HG02938 (cell line): ENCODE data around the gene MN1.
"Not testable (repeated sequence)": the region's sequence is repeated elsewhere in the genome, so short reads cannot be mapped to it uniquely, and the experiment has no call there.

Experiments
- ATAC-seq: cut with Tn5 transposase; IDR thresholded peaks from one replicate; pipeline ENCODE4 v1.9.1; 2021; ENCODE audit warnings: mild to moderate bottlenecking, moderate library complexity; ENCODE audit not compliant: unreplicated experiment

MN1 gene

DNA sequence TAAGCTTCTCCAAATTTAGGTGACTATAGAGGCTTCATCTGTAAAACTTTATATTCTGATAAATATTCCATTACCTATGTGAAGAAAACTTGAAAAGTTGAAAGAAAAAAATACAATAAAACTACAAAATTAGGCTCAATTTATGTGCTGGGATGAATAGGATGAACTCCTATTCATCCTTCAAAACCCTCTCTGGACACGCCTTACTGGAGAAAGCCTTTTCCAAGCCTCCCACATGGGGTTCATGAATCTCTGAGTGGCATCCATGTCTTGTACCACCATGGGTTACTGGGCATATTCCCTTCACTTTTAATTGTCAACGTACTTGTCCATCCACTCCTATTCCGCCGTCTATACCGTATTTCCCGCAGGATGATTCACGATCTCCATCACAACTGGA, 55.7 kb downstream of the MN1 start:
- ATAC-seq, result no peak

DNA sequence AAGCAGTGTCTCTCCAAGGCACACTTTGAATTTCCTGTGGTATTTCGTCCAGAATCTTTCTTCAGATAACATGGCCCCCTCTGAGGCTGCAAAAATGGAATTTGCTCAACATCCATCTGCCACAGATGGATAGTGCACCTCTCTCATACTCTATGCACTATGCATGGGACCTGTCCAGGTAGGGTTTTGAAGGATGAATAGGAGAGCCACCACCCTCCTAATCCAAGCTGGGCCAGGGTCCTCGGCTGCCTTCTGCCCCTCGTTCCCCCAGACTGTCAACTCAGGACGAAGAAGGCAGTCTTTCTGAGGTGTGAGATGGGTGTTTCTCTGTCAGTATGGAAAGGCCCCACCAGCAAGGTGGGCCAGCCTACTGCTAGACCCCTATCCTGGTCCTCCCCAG, 56.4 kb downstream of the MN1 start:
- no peak for ATAC-seq

DNA sequence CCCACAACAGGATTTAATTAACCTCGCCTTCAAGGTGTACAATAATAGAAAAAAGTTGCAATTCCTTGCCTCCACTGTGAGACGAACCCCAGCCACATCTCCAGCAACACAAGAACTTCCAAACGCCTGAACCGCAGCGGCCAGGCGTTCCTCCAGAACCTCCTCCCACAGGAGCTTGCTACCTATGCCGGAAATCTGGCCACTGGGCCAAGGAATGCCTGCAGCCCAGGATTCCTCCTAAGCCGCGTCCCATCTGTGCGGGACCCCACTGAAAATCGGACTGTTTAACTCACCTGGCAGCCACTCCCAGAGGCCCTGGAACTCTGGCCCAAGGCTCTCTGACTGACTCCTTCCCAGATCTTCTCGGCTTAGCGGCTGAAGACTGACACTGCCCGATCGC, 57.5 kb downstream of the MN1 start:
- ATAC-seq, result not testable (repeated sequence)

DNA sequence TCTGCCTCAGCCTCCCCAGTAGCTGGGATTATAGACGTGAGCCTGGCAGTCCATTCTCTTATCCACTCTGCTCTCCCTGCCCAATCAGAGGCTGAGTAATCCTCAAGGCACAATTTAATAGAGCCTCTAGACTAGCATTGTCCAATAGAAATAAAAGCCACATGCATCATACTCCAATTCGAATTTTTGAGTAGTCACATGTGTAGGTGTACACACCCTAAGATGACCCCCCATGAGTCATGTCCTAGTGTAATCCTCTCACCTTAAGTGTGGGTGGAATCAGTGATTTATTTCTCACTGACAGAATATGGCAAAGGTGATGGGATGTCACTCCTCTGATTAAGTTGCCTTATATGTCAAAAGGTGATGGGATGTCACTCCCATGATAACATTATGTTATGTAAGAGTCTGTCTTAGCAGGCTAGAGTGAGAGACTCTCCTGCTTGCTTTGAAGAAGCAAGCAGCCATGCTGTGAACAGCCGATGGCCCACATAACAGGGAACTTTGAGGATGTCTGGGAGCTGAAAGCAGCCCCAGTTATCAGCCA, 61.3 kb downstream of the MN1 start:
- no peak for ATAC-seq

DNA sequence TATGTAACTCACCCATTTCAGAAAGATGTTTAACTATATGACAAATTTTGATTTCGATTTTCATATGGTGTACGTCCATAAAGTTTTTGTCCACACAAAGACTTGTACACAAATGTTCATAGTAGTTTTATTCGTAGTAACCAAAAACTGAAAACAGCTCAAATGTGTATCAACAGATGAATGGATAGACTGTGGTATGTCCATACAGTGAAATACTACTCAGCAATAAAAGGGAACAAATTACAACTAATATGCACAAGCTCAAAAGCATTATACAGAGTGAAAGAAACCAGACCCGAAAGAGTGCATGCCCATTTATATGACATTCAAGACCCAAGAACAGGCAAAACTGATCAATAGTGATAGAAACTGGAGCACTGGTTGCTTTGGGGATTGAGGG, 64.0 kb downstream of the MN1 start:
- ATAC-seq, result no peak

DNA sequence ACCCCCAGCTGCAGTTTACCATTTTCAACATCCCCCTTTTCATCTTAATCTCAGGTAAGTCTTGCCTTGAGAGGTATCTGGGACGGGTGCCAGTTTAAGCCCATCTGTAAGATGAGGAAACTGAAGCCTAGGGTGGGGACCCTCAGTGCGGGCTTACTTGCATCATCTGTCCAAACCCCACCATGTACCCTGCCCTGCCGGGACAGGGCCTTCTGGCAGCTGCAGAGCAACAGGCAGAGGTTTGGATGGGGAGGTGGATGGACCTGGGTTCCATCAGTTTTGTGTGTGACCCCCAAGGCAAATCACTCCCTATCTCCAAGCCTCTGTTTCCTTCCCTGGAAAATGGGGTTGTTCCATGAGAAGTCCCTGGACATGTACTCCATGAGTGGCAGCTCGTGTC, 67.5 kb downstream of the MN1 start:
- ATAC-seq, result no peak

DNA sequence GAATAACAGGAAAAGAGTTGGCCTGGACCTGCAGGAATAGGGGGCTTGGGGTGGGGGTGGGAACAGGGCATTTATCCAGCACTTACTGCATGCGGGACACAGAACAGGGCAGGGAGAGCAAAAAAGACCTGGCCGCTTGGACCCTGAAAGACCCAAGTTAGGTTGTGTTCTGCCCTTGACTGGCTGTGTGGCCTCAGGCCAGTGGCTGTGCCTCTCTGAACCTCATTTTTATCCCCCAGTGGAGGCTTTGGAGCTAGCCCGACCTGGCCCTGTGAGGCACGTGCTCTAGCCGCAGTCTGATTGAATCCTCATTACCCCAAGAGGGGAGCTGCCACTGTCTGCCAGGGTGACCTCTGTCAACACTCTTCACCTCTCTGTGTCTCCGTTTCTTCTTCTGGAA, 68.7 kb downstream of the MN1 start:
- no peak for ATAC-seq

DNA sequence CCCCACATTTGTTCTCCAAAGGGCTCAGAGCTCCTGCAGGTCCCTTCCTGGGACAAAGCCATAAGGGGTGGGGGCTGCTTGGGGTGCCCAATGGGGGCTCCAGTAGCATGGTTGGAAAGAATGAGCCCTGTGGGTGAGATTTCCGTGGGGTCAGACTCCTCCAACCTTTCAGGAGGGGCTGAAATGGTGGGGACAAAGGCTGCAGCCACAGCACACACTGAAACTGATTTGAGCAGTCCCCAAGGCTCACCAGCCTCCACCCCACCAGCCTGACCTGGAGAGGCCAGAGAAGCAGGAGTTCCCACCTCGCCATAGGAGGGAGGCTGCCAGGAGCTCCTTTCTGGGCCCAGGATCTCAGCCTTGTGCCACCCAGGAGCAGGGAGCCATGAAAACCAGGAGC, 69.2 kb downstream of the MN1 start:
- no peak for ATAC-seq

DNA sequence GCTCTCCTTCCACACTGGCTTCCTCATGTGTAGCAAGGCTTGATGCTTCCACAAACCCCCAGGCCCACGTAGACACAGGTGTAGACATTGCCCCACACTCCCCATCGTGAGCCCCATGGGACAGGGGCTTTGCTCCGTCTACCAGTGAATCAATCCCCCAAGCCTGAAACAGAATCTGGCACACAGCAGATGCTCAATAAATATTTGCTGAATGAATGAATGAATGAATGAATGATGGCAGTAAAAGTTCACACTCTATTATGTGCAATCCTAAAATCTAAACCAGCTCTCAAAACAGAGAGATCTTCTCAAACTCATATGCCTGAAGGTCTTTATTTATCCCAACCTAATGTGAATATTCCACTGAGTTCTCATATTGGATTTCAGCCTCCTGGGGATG, 69.9 kb downstream of the MN1 start:
- no peak for ATAC-seq

DNA sequence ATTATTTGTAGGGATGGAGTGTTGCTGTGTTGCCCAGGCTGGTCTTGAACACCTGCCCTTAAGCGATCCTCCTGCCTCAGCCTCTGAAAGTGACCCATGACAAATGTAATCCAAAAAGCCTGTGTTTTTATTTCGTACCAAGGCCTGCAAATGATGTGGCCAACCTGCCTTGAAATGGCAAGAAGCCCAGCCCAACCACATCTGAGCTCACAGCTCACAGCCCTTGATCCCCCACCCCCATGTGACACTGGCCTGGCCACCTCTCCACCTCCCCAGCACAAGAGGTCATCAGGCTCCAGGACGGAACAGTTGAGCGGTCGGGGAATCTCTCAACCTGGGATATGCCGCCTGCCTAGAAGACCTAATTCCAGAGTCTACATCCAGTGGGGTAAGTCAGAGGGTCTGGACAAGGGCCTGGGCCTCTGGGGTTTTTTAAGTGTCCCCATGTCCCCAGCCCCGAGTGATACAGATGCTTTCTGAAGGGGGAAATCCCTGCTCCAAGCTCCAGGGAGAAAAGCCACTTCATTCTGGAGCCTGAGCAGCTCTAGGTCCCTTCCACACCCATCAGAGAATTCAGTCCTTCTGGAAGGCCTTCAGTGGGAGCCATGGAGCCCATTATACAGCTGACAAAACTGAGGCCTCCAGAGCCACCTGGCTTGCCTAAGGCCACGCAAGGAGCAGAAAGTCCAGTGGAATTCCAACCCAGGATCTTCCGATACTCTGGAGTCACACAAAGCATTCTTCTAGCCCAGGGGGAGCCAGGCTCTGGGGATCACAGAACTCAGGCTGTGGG, 70.7 kb downstream of the MN1 start:
- ATAC-seq, result no peak

DNA sequence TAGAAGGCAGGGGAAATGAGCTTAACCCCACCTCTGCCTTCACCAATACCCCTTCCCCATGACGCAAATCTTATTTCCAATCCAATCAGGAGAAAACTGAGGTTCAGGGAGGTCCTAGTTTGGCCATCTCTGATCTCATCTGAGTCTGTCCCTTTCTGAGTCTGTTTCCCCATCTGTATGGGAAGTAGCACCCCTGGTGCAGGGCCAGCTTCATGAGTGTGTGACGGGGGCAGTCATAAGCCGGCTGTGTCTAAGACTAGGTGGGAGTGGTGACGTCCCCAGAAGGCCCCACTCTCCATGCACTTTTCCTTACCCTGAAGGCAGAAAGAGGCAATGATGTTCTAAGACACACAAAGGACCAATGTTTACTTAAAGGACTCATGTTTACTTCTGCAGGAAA, 72.3 kb downstream of the MN1 start:
- ATAC-seq, result no peak

DNA sequence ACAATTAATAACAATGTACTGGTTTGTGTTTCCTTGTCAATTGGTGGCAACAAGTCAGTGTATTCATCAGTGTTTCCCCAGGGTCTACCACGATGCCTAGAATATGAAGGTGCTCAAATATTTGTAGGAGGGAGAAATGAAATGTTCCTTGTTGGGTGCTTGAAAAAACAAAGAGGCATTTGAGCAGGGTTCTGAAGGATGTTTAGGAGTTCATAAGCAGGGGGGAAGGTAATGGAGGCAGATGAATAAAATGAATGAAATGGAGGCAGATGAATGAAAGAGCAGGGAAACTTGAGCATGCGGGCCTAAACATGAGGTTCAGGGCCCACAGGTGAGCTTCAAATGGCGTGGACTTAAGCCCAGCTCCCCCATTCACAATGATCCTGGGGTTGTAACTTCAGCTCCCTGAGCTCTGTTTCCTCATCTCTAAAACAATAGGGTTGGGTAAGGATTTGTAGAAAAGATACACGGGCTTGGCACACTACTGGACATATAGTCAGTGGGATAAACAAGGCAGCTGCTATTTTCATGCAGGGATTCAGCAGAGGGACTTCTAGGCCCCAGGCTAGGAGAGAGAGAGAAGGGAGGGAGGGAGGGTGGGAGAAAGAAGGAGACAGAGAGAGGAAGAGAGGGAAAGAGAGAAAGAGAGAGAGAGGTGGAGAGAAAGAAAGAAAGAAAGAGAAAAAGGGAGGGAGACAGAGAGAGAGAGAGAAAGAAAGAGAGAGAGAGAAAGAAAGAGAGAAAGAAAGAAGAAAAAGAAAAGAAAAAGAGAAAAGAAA, 73.7 kb downstream of the MN1 start:
- ATAC-seq, result no peak

DNA sequence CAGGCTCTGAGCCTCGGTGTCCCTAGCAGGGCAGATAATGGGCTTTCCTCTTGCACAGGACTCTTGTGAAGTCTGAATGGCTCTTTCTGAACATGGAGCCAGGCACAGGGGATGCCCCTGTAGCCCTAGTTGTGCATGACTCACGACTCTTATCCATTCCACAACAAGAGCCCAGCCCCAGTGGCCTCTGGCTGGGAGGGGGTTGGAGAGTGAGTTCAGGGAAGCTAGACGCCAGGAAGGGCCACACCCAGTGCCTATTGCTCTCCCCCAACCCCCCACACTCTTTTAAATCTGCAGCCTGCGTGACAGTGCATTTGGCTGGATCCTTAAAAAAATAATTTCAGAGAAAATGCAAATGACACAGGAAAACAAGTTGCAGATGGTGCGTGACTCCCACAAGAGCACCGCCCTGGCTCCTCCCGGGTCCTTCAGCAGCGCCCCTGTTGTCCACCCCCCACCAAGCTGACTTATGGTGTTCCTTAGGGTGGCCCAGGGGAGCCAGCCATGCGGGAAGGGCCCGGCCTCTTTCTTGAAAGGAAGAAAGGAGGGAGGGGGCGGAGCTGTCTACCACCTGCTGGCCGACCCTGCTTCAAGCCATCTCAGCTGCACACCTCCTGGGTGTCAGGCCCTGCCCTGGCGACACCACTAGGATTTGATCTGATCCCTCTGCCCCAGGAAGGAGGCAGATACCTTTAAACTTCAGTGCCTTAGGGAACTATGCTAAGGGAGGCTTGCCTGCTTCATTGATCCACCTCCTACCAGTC, 74.7 kb downstream of the MN1 start:
- ATAC-seq, result no peak

DNA sequence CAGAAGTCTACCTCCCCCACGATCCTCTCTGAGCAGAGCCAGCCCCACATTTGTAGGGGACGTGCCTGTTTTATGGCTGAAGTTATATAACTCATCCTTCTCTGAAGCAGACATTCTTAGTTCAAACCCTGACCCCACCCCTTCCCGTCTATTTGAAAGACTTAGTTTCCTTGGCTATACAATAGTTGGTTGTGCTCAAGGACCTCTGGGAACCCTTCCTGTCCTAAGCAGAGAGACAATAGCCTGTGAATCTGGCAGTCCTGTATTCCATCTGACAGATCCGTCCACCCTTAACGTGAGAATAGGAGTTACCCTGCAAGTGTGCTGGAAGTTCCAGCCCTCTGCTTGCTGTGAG, 75.2 kb downstream of the MN1 start:
- no peak for ATAC-seq

DNA sequence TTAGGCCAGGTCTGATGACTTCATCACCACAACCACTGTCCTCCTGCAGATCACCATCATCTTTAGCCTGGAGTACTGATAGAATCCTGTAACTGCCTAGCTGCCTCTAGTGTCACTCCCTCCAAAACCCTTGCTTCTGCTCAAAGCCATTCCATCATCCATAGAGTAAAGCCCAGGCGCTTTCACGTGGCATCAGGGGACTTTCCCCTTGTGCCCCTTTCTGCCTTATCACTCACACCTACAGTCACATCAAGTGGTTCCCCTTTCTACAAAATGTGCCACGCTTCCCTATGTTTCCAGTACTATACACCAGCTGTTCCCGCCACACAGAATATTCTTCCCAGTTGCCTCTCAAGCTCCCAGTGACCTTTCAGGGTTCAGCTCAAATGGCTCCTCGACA, 75.9 kb downstream of the MN1 start:
- ATAC-seq, result no peak

DNA sequence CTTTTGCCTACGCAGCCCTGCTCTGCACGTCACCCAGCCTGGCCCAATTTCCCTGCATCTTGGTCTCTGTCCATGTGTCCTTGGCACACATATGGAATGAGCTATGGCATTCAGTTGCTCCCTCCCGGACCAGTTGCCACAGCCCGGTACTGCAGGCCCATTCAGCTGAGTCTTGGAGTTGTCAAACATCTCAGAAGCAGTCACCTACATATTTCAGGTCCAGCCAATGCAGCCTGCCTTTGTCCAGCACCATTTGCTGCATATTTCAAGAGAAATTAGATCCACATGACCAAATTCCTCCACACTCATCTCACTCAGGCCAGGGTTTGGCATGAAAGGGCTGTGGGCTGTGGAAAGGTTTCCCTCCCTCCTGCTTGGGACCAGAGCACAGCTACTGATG, 76.8 kb downstream of the MN1 start:
- ATAC-seq, result no peak

DNA sequence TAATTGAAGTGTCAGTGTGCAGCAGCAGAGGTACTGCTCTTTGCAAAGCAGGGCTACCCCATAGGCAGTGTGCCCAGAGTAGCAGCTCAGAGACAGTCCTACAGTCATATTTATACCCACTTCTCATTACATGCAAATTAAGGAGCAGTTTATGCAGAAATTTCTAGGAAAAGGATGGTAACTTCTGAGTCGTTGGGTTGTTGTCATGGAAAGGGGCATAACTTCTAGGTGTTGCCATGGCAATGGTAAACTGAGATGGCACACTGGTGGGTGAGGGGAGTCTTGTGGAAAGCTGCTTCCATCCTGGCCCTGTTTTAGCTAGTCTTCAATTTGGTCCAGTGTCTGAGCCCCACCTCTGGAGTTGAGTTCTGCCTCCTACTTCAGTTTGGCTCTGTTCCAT, 77.4 kb downstream of the MN1 start:
- ATAC-seq, result no peak

DNA sequence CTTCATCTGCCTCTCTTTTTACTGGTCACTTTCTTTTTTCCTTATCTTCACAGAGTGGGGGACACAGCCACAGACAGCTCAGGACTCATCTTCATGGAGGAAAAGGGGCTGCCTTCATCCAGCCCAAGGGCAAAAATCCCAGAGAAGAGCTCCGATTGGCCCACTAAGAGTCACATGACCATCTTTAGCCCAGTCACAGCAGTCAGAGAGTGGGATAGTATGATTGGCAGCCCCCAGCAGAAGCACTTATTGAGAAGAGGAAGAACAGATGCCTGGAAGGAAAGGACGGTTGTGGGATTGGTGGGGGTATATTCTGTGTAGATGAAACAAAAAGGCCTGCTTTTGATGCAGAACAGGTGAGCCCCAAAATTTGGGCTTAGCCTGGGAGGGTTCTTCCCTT, 77.8 kb downstream of the MN1 start:
- no peak for ATAC-seq

DNA sequence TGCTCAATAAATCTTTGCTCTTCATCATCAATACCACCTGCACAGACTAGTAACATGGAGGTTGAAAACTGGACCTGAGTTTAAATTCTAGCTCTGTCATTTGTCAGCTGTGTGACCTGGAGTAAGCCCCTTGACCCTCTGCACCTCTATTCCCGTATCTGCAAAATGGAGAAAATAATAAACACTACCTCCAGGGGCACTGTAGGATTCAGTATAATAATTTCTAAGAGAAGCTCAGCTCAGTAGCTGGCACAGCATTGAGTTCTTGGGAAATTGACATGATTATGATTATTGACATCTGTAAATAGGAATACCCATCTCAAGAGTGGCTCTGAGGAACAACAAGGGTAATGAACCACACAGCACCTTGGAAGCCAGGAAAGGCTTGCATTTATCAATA, 78.4 kb downstream of the MN1 start:
- ATAC-seq, result no peak

DNA sequence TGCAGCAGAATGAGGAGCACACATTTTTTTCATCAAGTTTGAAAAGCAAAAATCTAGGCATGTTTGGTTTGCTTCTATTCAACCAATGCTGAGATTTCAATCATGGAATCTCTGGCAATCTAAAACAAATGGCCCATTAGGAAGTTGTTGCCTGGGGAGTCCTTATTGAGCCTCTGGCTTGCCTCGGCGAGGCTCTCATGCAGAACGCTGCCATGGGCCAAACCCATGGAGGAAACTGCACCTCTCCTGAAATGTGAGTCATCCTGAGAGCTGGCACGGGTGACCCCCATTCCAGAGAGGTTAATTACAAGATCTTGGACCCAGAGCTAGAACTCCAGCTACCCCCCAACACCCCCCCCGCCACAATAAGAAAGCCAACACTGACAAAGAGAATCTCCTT, 80.7 kb downstream of the MN1 start:
- no peak for ATAC-seq

DNA sequence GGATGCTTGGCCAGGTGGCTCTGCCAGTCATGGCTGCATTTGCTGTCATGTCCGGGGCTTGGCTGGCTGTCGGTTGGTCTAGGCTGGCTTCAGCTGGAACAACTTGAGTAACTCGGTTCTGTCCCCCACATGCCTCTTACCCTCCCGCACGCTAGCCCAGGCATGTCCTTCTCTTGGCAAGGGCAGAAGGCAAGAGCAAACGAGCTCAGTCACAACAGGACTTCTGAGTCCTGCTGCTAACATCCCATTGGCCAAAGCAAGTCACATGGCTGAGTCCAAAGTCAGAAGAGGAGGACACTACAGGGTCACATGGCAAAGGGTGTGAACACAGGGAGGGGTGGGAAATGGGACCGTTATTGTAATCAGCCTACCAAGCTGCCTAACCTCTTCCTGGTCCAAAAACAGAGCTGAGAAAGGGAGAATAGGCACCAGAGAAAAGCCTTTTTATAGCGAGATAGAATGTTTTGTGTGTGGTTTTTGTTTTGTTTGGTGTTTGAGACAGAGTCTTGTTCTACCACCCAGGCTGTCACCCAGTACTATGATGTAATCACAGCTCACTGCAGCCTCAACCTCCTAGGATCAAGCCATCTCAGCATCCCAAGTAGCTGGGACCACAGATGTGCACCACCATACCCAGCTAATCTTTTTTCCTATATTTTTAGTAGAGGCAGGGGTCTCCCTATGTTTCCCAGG, 81.9 kb downstream of the MN1 start:
- no peak for ATAC-seq
